Transverse colon (tissue), 4 donors: ENCODE results near the gene THPO. TPM values are rescaled to one million over a fixed set of nuclear protein-coding genes. Genes with fewer than 3 reads are reported as not detected.

ENCODE experiments used
- DNase-seq: peaks from one replicate; pipeline ENCODE4 v3.0.0-alpha.2; 2019
- H3K27ac ChIP-seq, 4 donors: fragments of 200-600 bp; sonication (generic); 2 replicates each; pipeline ENCODE4 v1.5.1; 2016 to 2018; ENCODE audit warnings: inconsistent platforms in 4 of 4
- H3K27me3 ChIP-seq: fragments of 200-600 bp; sonication (generic); 2 replicates; pipeline ENCODE4 v1.5.1; 2017; ENCODE audit warnings: inconsistent platforms
- H3K36me3 ChIP-seq, 4 donors: fragments of 200-600 bp; sonication (generic); 2 replicates each; pipeline ENCODE4 v1.5.1; 2017 to 2019; ENCODE audit warnings: inconsistent platforms in 4 of 4
- H3K4me1 ChIP-seq, 4 donors: fragments of 200-600 bp; sonication (generic); 2 replicates each; pipeline ENCODE4 v1.5.1; 2017 to 2020; ENCODE audit warnings: inconsistent platforms in 4 of 4
- H3K4me3 ChIP-seq, 4 donors: fragments of 200-600 bp; sonication (generic); 1 replicate in 1 of 4; 2 replicates in 3 of 4; pipeline versions ENCODE4 v1.5.1 to v1.6.1; 2017 to 2019; ENCODE audit warnings: inconsistent platforms in 4 of 4
- H3K9me3 ChIP-seq, 2 donors: fragments of 200-600 bp; sonication (generic); 2 replicates each; pipeline ENCODE4 v1.5.1; 2017 to 2019; ENCODE audit warnings: inconsistent platforms in 2 of 2
- EP300 ChIP-seq: sonication (generic); formaldehyde crosslinking; IDR thresholded peaks from one replicate; pipeline ENCODE4 v1.6.1; 2017; ENCODE audit warnings: antibody characterized with exemption, low read depth
- POLR2A ChIP-seq: fragments of 450-650 bp; IDR thresholded peaks from one replicate; pipeline ENCODE4 v1.6.1; 2016; ENCODE audit warnings: antibody characterized with exemption, mild to moderate bottlenecking, moderate library complexity
- POLR2AphosphoS5 ChIP-seq, 3 donors: sonication (generic); formaldehyde crosslinking; IDR thresholded peaks; one replicate each; pipeline ENCODE4 v1.6.1; 2016; ENCODE audit warnings: antibody characterized with exemption in 3 of 3
- WGBS, 2 donors: methylation state at CpG; one replicate each; pipeline ENCODE4 v1.1.5; 2018; ENCODE audit warnings: low coverage in 1 of 2; 5-methylcytosine and 5-hydroxymethylcytosine counted together
- in situ Hi-C, 4 donors: fragments of 200-750 bp; cut with MboI; loops; one replicate each; pipeline versions ENCODE4 v1.15.0 to v1.15.1; 2017; ENCODE audit warnings: low sequenced_read_pairs in 3 of 4, low pct_ligation_motif_present in 1 of 4, low pct_unique_long_range_greater_than_20kb in 1 of 4
- intact Hi-C: fragments of 100-400 bp; cut with DNase I; formaldehyde crosslinking; loops from one replicate; pipeline ENCODE4 v1.15.1; 2023; ENCODE audit warnings: low total_unique reads
- total RNA-seq, 4 donors: library from RNA; depleted of rRNA; stranded (reverse); fragments of >200 nt; gene quantifications; one replicate each; pipeline ENCODE4 v1.1.0, GENCODE V29; 2016
- TF ChIP-seq, protein P1 (sequence below), 5 experiments: fragments of 200-600 bp in 3 of 5; fragments of 450-650 bp in 2 of 5; sonication (generic) in 3 of 5; IDR thresholded peaks; 1 replicate in 2 of 5; 2 replicates in 3 of 5; pipeline ENCODE4 v1.5.1; 2016 to 2017; ENCODE audit warnings: antibody characterized with exemption in 5 of 5, inconsistent platforms in 3 of 5, mild to moderate bottlenecking in 2 of 5, moderate library complexity in 1 of 5

THPO gene
- total RNA-seq, 4 donors from 2014 or later: not detected

DNA sequence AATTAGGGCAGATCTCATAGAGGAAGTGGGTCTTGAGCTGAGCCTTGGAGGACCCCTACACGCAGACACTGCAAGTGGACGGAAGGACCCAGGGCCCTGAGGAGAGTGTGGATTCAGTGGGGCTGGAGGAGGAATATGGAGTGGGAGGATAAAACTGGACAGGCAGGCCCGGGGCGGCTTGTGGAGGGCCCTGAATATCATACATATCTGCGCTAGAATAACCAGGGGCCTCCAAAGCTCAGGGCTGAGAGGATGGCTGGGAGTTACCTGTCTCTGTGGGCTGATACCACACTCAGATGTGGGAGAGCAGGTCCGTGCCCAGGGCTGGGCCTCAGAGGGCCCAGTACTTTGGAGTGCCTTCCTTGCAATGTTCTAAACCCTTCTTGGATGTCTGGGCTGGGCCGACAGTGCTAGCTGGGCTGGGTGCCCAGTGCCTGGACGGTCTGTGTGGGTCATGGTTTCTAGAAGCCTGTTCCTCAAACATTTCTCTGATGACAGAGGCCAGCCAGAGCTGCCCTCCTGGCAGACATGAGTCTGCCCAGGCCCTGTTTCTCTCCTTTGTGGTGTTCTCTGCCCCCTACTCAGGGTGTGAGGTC, 31.4 kb upstream of the THPO start:
- no peaks in the 10 kb centered on the region for H3K4me1 ChIP-seq
- no peak for TF ChIP-seq POLR2AphosphoS5 (IDR thresholded peaks at IDR 0.05)
- TF ChIP-seq, protein P1, sequence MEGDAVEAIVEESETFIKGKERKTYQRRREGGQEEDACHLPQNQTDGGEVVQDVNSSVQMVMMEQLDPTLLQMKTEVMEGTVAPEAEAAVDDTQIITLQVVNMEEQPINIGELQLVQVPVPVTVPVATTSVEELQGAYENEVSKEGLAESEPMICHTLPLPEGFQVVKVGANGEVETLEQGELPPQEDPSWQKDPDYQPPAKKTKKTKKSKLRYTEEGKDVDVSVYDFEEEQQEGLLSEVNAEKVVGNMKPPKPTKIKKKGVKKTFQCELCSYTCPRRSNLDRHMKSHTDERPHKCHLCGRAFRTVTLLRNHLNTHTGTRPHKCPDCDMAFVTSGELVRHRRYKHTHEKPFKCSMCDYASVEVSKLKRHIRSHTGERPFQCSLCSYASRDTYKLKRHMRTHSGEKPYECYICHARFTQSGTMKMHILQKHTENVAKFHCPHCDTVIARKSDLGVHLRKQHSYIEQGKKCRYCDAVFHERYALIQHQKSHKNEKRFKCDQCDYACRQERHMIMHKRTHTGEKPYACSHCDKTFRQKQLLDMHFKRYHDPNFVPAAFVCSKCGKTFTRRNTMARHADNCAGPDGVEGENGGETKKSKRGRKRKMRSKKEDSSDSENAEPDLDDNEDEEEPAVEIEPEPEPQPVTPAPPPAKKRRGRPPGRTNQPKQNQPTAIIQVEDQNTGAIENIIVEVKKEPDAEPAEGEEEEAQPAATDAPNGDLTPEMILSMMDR (IDR thresholded peaks at IDR 0.05): no peak
- no peak for TF ChIP-seq EP300
- no peak for TF ChIP-seq POLR2A
- WGBS, 2 donors: 70 to 79% methylated on average over 2 to 8 of the region's 8 CpGs
- no peak for DNase-seq
- no peak overlapping the region for H3K4me3 ChIP-seq
- H3K36me3 ChIP-seq: no peaks in the 10 kb centered on the region
- H3K9me3 ChIP-seq: no peaks in the 10 kb centered on the region
- H3K27ac ChIP-seq: no peak overlapping the region
- in situ Hi-C loops: loop anchor here in 1 of 4 donors (25.0 kb wide), 1 partner anchor 128 kb away; no protein-coding TSS in a partner anchor
- intact Hi-C loops: no loop called here
- no peaks in the 10 kb centered on the region for H3K27me3 ChIP-seq

DNA sequence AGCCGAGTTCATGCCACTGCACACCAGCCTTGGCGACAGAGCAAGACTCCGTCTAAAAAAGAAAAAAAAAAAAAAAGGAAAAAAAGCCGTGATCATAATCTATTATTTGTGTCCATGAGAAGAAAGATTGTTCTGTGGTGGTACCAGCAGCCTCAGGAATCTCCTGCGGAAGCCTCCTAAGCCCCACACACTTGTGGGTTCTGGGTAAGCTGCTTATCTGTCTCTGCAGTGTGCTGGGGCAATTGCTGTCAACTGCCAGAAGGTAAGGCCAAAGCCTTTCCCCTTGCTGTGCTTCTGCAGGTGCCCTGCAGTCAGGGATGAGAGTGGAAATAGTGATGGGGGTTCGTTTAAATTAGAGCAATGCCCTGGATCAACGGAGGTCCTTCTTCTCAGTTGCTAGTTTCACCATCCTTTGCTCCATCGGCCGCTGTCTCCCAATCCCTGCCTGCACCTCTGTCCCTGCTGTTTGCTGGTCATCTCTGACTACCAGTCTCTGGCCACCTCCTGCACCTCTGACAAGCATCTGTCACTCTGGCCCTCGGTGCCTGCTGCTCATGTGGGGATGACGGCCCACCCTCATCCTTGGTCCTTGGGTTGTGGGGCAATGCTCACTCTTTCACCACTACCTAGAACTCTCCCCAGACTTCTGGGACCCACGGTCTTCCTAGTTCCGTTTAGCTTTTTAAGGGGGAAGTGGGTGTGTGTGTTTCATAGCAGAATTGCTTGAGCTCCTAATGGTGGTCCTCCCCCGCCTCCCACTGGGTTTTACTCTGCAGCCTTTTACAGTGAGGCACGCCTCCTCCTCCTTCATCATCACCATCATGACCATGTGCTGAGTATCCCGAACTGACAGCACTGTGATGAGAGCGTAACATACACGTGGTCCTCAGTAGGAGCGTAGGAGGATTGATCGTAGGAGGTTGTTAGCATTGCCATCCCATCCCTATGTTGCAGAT, 27.3 kb upstream of the THPO start:
- H3K36me3 ChIP-seq: no peaks in the 10 kb centered on the region
- 76 to 79% methylated on average over 11 to 20 of the region's 20 CpGs for WGBS, 2 donors
- TF ChIP-seq POLR2A: no peak
- TF ChIP-seq POLR2AphosphoS5 (IDR thresholded peaks at IDR 0.05): no peak
- in situ Hi-C loops (loop anchor here in 1 of 4 donors (25.0 kb wide), 1 partner anchor 132 kb away; no protein-coding TSS in a partner anchor), intact Hi-C loops (no loop called here)
- DNase-seq: no peak
- H3K27ac ChIP-seq: no peak overlapping the region
- no peak overlapping the region for H3K4me3 ChIP-seq
- H3K9me3 ChIP-seq: no peaks in the 10 kb centered on the region
- no peaks in the 10 kb centered on the region for H3K4me1 ChIP-seq
- peaks cover 15% of the 10 kb centered on the region for H3K27me3 ChIP-seq

GRCh38 chr3:184399410-184399809, 21.4 kb upstream of the THPO start:
- H3K27me3 ChIP-seq: peaks cover 15% of the 10 kb centered on the region
- H3K36me3 ChIP-seq: no peaks in the 10 kb centered on the region
- TF ChIP-seq, protein P1 (IDR thresholded peaks at IDR 0.05): no peak
- TF ChIP-seq POLR2AphosphoS5 (IDR thresholded peaks at IDR 0.05) (no peak), EP300 (no peak), POLR2A (no peak)
- no peak for DNase-seq
- WGBS, 2 donors: 4 to 28% methylated on average over 5 to 9 of the region's 9 CpGs
- intact Hi-C loops (no loop called here), in situ Hi-C loops (loop anchor here in 1 of 4 donors (25.0 kb wide), 1 partner anchor 388 kb away; no protein-coding TSS in a partner anchor)
- H3K4me1 ChIP-seq: no peaks in the 10 kb centered on the region
- no peak overlapping the region for H3K4me3 ChIP-seq
- H3K9me3 ChIP-seq: no peaks in the 10 kb centered on the region
- peak overlapping the region in 1 of 4 donors; percentile 25 for H3K27ac ChIP-seq

GRCh38 chr3:184395320-184395660, 17.3 kb upstream of the THPO start:
- intact Hi-C loops (no loop called here), in situ Hi-C loops (loop anchor here in 1 of 4 donors (25.0 kb wide), 1 partner anchor 392 kb away; no protein-coding TSS in a partner anchor)
- TF ChIP-seq, protein P1 (IDR thresholded peaks at IDR 0.05): no peak
- TF ChIP-seq POLR2AphosphoS5 (IDR thresholded peaks at IDR 0.05) (no peak), EP300 (no peak), POLR2A (no peak)
- H3K9me3 ChIP-seq: no peaks in the 10 kb centered on the region
- H3K4me1 ChIP-seq: no peaks in the 10 kb centered on the region
- H3K4me3 ChIP-seq: no peak overlapping the region
- DNase-seq: no peak
- WGBS, 2 donors: 82% methylated on average over 5 of the region's 5 CpGs; no CpG with 5 or more reads in 1 of the 2 donors
- H3K27ac ChIP-seq: no peak overlapping the region
- no peaks in the 10 kb centered on the region for H3K27me3 ChIP-seq
- no peaks in the 10 kb centered on the region for H3K36me3 ChIP-seq
